Measurements from ENCODE around the gene PHF21B.

- TF ChIP-seq CTCF (IDR thresholded peaks at IDR 0.05) (no peak), POLR2A (IDR thresholded peaks at IDR 0.05) (no peak)
These were observed 74.1 kb downstream of the PHF21B start for GRCh38 chr22:44935724-44936123.
